NCI-H526 treated with DMSO at 0.1 percent for 48 hours (cell line): ENCODE data around the gene ARHGEF12.
"Not testable (repeated sequence)": the region's sequence is repeated elsewhere in the genome, so short reads cannot be mapped to it uniquely, and the experiment has no call there.

Experiments
- DNase-seq: peaks from one replicate; lab custom pipeline; 2025; lab: John Stamatoyannopoulos, UW

The ARHGEF12 gene

DNA sequence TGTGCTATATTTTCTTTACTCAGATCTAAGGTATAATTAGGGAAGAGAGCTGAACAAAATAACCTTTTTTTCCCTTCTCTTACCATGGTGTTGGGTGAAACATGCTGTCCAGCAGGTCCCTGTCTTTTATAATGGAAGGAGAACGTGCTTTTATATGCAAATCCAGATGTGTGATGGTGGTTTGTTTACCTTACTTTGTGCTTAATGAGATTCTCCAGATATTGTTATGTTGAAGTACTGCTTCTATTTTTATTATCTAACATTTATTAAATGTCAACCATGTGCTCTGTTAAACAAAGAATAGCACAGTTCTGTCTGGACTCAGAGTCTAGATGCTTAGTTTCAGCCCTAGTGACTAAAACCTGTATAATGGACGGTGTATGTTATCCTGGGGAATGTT, 165.2 kb downstream of the ARHGEF12 start:
- DNase-seq, result peak; percentile 48

DNA sequence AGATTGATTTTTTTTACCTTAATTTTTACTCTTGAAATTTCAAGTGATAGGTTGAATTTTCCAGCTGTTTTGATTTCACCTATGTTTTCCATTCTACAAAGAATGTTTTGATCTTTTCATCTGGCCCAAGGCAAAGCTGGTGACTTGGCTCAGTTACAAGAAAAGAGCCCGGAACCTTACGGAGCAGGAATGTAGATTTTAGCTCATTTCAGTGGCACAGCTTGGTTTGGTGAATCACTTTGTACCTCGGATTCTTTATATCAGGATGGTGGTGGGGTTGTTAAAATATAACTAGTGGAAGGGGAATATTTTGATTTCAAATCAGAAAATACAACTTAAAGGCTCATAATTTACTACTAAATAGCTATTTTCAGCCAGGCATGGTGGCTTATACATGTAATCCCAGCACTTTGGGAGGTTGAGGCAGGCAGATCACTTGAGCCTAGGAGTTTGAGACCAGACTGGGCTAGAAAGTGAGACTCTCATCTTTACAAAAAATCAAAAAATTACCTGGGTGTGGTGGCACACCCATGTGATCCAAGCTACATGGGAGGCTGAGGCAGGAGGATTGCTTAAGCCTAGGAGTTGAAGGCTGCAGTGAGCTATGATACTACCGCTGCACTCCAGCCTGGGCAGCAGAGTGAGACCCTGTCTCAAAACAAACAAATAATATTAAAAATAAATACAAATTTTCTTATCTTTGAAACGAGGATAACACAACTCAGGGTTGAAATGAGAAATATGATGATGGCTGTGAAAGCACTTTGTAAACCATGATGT, 166.0 kb downstream of the ARHGEF12 start:
- no peak for DNase-seq

DNA sequence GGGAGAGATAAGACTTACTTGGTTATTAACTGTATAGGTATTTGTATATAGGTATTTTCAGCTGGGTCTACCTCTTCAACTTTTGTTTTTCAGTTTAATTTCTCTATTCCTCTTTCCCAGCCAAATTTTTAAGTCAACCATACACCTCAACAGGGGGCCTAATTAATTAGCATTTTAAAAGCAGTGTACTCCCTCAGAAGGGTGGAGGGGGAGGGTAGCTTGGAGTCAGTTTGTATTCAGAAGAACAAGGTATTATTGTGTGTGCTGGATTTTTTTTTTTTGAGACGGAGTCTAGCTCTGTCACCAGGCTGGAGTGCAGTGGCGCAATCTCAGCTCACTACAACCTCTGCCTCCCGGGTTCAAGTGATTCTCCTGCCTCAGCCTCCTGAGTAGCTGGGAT, 167.3 kb downstream of the ARHGEF12 start:
- not testable (repeated sequence) for DNase-seq

DNA sequence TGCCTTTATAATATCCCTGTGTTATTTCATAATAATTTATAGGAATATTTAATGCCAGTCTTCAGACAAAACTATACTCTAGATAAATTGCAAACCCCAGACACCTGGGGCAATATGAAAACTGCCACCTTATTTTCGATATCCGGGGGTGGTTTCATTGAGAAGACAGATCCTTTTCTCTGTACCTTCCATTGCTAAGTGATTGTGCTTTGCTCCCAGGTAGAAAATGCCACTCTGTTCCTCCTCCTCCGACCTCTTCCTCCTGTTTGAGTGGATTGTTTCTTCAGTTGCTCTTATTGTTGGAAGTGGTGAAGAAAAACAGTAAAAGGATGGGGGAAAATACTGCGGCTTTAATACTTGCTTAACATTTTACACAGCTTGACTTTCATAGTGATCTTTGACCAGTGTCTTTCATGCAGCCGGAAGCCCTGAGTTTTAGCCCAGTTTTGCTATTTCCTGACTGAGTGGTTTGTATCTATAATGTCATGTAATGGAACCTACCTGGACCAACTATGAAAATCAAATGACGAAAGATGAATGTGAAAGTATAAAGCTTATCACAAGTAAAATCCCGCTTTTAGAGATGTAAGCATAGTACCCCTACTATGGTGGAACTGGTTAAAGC, 169.7 kb downstream of the ARHGEF12 start:
- no peak for DNase-seq

DNA sequence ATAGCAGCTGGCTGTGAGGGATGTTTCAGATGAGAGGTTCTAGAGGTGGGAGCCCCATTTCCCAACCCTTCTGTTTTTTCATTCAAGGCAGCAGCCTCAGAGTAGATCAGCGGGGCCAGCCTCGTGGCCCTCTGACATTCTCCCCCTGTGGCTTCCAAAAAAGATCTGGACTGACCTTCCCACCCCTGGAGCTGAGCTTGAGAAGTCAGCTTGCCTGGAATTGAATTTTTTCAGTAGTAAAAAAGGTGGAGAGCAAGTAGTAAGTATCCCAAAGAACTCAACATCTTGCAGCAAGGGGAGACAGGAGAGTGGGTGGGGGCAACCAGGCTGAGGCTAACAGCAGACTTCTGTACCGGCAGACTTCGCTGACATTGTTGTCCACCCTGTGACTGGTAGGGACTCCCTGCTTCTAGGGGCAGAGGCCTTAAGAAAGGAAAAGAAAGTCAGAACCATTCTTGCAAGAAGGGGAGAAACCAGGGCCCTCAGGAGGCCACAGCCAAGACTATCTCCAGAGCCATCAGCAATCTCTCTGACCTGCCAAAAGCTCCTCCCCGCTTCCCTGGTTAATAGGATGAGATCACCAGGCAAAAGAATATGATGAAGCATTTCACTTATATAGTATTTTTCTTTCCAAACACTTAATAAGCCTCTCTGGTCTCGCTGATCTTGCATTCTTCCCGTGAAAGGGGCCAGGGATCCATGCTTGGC, 173.3 kb downstream of the ARHGEF12 start:
- no peak for DNase-seq

DNA sequence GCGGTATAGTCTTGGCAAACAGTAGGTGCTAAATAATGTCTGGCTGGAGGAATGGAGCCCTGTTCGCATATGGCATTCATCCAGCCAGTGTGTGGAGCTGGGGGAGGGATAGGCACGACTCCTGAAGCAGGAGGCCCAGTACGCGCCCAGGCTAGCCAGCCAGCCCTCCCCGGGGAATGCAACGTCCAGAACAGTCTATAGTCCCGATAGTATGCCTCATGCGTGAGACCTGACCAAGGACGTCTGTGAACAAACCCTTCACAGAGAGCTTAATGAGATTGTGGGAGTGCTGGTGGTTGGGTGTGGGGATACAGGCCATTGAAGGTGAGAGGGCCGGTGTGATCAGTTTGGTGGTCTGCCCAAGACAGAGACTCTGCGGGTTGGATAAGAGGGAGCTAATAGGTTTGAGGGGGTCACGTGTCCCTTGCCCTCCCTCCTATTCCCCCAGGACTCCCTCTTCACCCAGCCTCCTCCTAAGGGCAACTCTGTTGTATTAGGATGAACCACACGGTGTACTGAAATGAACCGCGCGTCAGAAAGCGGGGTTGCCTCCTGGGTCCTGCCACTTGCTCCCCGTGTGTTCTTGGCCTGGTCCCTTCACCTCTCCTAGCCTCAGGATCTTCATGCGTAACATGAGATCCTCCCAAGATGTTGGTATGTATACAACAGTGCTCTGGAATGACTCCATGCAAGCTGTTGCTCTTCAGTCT, 174.3 kb downstream of the ARHGEF12 start:
- no peak for DNase-seq

DNA sequence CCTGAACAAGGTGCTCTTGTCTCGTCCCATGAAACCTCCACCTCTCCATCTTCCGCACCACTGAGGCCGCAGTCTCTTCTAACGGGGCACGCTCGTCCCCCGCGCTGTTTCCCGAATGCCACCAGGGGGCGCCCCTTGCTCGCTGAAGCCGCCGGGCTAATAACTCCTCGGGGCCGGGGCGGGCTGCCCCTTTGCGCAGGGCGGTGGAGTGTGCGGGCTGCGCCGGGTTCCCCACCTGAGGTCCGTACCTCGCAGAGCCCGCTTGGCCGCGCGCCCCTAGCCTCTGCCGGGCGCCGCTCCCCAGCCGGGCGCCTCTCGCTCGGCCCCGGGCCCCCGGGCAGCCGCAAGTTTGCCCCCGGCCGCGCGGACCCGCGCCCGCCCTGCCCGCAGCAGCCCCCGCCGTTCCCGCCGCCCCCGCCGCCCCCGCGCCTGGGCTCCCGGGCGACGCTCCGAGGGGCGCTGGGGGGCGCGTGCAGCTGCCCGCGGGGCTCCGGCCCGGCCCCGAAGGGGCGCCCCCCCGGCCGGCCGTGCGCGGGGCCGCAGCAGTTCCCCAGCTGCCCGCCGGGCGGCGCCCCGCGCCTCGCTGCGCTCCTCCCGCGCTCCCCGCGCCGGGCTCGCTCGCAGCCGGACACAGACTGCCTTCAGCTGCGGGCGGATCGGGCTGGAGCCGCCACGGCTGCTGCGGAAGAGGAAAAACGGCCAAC, 175.1 kb downstream of the ARHGEF12 start, which contains the start of gene GRIK4:
GRIK4 (plus strand) TSS at position 633 of the 704 bp plus-strand sequence. CDS start 148,571 bp downstream, outside the sequence.
- peak; percentile 95 for DNase-seq

DNA sequence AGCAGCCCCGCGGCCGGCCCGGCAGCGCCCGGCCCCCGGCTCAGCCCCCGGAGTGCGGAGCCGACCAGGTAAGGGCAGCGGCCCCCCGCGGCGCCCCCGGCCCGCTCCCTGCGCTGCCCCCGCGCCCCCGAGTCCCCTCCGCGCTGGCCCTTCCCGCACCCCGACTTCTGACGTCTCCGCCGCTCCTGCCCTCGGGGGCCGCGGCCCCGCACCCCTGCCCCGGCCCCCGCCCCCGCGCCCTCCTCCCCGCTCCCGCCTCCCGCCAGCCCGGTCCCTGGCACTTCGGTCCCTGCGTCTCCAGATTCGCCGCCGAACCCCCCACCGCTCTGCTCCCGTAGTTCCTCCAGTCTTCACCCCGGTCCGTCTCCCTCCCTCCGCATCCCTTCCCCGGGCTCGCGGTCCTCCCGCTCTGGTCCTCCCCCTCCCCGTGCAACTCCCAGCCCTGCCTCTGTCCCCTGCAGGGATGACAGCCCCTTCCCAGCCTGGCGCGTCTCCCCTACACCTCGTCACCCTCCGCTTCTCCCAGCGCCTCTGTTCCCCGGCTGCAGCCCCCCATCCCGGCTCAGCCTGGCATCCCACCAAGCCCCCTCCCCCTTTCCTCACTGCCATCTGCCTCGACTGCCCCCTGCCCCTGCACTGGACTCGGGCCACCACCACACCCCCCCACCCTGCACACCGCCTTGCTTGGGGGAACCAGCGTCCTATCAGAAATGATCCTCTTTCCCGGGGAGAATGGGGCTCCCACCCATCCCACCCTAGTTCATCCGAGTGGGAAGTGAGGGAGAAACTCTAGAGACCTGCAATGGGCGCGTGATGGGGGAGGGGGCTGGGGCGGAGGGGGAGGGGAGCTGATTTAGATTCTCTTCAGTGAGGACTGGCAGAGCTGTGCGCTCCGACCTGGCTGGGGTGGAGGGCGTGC, 175.9 kb downstream of the ARHGEF12 start:
- peak; percentile 58 for DNase-seq

DNA sequence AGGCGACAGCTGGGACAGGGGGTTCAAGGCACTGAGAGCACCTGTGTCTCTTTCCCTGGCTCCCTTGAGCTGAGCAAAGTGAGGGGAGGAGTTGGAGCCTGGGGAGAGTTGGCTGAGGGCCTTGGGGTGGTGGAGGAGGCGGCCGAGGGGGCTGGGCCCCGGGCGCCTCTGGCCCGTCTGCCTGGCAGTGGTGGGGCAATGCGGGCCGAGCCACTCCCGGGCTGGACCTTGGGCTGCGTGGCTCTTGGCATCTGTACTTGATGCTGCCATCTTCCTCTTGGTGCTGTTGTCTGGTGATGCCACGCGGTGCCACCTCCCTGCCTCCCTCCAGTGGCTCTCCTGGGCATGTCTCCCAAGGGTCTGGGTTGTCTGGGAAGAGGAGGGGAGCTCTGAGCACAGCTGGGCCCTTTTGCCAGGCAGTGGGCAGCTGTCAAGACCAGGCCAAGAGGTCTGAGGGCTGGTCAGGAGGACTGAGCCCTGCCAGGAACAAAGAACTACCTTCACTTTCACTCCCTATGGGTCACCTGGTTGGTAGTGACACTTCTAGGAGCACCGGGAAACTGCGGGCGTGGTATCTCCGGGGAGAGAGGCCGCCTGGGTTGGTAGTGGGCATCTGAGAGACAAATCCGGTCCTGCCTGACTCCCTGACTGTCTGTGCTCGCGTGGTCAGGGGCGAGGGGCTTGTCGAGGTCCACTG, 176.7 kb downstream of the ARHGEF12 start:
- peak; percentile 71 for DNase-seq

DNA sequence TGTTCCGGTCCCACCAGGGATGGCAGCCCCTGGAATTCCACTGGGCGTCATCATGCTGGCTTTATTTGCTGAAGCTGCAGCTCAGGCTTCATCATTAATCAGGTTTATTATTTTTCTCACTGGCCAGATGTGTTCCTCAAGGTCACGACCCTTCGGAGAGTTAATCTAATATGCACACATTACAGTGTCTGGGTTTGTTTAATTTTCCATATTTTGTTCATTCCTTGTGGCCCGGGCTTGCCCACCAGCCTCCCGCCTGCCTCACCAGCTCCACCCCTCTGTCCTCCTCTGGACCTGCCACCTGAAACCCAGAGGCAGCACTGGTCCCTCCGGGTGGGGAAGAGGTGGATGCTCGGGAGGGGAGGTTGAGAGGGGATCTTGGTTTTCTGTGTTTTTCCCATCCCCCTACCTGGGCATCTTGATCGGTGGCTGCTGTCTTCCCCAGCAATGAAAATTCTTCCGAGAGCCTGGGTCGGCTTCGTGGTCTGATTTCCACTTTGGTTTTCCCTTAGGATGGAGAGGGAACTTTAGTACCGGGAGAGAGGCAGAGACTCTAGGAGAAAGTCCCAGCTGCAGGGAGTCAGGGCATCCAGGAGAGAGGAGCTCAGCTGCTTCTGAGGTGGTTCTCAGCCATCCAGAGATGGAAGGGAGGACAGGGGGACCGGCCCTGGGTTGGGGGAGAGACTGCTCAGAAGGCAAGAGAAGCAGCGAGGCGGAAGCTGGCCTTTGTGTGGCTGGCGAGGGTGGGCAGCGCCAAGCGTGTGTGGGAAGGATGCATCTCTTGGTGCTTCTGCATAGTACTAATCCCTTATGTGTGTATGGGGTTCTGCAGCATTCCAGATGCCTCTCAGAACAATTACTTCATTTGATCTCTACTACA, 177.5 kb downstream of the ARHGEF12 start:
- no peak for DNase-seq

DNA sequence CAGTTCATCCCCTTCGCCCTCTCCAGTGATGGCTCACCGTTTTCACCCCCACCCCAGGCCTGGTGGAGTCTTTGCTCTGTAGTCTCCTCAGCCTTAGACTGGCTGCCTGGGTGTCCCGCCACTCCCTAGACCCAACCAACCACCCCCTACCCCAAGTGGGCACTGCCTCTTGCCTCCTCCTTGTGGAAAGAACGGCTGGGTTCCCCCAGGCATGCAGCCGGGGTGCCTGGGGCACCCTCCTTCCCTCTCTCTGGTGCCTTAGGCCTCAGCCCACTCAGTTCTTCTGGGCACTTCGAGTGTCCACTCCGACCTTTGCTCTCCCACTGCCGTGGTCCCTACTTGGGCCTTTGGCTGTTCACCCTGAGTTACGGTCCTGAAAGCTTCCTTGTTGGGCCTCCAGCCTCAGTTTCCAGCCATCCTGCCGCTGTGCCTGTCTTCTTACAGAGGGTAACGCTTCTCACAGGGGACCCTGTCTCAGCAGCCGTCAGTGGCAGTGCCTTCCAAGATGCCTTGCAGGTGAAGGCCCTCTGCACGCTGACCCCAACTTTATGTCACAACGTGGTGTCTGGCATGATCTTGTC, 178.4 kb downstream of the ARHGEF12 start:
- no peak for DNase-seq

DNA sequence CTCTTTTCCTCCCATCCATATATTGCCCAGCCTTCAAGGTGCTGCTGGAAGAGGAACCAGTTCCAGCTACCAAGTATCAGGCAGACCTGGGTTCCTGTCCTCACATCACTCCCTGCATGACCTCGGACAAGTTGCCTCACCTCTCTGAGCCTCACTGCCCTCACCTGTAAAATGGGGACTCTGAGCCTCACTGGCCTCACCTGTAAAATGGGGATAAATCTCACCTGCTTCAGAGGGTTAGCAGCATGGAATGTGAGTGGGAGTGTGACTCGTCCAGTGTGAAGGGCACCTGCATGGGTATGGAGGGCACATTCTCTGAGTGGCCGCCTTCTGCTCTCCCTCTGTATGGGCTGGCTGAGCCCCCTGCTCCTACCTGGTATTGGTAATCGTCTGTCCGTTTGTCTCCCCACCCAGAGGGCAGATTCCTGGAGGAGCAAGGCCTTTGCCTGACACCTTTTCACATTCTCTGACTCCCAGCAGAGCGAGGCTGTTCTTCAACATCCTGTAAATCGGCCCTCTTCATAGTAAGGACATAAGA, 179.0 kb downstream of the ARHGEF12 start:
- no peak for DNase-seq

DNA sequence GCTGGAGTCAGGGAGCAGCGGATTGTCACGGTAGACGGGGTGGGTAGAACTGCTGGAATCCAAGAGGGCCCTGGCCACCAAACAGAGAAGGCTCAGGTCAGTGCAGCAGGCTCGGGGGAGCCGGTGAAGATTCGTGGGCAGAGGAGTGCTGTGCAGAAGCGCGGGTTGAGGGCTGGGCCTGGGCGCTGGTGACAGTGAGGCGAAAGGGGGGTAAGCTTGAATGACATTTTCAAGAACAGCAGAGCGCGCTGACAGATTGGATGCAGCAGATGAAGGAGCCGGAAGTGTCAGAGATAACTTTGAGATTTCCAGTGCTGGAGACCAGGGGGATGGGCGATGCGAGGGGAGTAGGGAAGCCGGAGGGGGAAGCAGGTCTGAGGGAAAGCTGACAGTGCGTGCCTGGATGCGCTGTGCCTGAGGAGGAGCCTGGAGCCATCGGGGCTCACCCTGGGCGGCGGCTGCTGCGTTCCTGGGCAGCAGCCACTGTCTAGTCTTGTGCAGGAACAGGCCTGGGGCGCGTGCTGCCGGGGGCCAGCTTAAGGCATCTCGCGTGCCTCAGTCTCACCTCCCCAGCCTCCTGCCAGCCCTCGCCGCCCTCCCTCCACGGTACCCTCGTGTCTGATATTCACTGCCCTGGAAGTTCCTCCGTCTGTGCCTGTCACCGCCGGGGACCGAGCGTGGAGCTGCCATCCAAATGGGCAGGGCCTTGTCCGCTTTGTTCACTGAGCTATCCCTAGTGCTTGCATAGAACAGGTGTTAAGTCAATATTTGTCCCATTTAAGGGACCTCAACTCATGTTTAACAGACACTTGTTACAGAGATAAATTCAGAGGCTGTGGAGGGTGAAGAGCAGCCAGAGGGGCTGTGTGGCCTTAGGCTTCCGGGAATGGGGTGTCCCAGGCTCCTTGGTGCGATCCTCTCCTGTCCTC, 180.5 kb downstream of the ARHGEF12 start:
- no peak for DNase-seq

DNA sequence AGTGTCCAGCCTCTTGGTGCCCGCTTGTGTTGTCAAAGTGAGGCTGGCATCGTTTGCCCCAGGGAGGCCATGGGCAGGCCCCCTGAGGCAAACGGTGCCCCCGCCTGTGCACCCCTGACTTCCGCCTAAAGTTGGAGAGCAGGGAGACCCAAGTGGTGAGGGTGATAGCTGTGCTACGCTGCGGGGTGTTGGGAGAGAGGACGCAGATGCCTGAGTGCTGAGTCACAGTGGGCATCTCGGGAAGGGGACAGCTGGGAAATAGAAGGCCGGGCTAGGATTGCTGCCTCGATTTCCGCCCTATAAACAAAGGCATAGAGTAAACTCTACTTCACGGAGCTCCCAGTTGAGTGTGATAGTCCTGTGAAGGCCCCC, 181.2 kb downstream of the ARHGEF12 start:
- DNase-seq, result no peak

DNA sequence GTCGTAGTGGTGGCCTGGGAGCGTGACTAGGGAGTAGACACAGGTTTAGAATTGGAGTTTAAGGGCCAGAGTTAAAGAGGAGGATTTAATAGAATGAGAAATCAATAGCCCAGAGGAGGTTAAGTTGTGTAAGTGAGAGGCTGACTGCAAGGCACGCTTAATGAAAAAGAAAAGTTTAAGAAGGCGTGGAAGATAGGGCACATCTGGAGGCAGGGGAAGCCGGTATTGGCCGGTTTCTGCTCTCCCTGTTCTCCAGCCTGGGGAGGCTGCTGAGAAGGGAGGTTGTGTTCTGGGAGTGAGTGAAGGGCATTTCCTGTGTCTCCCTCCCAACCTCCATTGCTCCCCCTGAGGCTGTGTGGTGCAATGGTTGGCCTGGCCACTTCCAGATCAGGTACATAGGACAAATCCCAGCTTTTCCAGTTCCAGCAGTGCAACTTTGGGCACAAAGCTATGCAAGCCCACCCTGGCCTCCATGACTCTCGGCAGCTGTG, 181.6 kb downstream of the ARHGEF12 start:
- no peak for DNase-seq

DNA sequence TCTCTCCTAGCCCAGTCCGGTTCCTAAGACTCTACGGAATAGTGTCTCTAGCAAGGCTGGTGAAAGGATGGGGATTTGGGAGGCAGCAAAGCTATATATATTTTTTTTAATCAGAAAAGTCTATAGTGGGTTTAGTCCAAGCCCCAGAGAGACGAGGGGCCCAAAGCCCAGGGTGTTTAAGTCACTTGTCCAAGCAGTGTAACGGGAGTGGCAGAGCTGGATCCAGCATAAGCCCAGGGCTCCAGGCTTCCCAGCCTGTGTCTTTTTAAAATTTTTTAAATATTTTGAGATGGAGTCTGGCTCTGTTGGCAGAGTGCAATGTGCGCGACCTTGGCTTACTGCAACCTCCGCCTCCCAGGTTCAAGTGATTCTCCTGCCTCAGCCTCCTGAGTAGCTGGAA, 182.1 kb downstream of the ARHGEF12 start:
- DNase-seq, result no peak

DNA sequence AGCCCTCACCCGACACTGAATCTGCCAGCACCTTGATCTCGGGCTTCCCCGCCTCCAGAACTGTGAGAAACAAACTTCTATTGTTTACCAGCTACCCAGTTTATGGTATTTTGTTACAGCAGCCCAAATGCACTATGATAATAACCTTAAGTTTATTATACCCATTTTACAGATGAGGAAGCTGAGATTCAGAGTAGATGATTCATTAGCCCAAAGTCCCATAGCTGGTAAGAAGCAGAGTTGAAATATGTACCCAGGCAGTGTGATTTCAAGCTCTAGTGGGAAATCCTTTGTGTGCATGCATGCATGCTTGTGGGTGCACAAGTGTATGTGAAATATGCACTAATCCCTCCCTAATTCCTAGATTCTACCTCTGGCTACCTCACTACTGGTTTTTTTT, 183.3 kb downstream of the ARHGEF12 start:
- DNase-seq, result no peak
